Measurements from ENCODE around the gene TRAPPC3.

Gene TRAPPC3

DNA sequence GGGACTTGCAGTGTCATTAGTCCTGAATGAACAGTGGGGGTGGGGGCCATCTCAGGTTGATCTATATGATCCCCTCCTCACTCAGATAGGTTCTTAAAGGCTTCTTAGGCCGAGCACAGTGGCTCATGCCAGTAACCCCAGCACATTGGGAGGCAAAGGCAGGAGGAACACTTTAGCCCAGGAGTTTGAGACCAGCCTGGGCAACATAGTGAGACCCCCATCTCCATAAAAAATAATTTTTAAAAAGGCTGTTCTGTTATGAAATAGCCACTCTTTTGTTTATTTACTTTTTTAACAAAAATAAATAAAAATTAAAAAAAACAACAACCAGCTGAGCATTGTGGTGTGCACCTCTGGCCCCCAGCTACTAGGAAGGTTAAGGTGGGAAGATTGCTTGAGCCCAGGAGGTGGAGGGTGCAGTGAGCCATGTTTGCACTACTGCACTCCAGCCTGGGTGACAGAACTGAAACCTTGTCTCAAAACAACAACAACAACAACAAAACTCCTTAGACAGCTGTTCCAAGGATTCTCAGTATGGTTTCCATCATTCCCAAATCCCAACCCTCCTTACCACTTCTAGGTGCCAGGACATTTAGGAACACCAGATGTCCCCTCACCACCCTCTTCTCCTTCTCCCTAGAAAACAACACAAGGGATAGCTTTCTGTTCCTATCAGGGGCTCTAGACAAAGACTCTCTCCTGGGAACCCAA, 2.0 kb upstream of the TRAPPC3 start:
- no peak for DNase-seq (ENCODE audit: low read depth)

GRCh38 chr1:36150296-36151133, 1.2 kb upstream of the TRAPPC3 start:
- DNase-seq (ENCODE audit: low read depth) = peak; percentile 94

- DNase-seq (ENCODE audit: low read depth) = no peak
Observed at GRCh38 chr1:36149973-36150295, 648 bp upstream of the TRAPPC3 start.

DNA sequence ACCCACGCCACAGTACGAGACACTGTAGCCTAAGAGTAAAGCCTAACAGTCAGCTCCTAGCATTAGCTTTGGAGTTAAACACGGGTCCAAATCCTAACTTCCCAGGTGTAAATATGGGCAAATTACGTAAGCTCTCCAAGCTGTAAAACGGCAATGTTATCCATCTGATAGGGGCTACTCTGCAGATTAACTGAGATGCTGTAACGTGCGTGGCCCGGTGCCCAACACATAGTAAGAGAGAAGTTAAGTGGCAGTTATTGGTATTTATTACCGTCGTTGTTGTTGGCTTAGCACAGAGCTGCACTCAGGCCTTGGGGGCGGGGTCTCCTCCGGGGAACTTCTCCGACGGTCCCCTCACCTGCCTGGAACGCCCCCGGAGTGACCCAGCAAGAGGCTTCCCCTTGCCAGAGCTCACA, 457 bp downstream of the TRAPPC3 start:
- no peak for DNase-seq (ENCODE audit: low read depth)

DNA sequence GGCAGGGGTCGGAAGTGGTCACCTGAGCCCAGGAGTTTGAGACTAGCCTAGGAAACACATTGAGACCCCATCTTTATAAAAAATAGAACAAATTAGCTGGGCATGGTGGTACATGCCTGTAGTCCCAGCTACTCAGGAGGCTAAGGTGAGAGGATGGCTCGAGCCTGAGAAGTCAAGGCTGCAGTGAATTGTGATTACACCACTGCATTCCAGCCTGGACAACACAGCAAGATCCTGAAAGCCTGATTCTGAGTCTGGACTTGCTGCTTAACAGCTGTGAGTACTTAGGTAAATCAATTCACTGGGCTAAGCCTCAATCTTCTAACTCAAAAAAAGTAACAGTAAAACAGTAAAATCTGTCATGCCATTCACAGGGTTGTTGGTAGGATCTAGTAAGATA, 4.9 kb downstream of the TRAPPC3 start:
- DNase-seq (ENCODE audit: low read depth) = no peak

GRCh38 chr1:36143424-36143823, 5.9 kb downstream of the TRAPPC3 start:
- DNase-seq (ENCODE audit: low read depth) = no peak

GRCh38 chr1:36142121-36142520, 7.2 kb downstream of the TRAPPC3 start:
- DNase-seq (ENCODE audit: low read depth) = no peak

DNA sequence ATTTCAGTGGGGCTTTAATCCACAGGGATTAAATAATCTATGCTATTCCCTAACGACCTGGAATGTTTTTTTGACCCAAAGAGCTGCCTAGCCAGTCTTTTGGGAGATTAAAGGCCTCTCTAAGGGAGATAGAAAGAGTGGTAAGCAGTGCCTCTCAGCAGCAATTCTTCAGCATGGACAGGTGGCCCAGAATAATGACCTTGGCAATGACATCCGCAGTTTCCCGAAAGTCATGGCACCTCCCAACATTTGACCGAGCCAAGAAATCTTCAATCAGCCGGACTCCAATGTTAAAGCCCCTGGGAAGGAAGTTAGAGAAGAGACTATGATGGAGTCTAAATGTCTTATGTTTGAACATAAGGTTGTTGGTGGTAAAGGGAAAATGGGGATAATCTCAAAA, 9.8 kb downstream of the TRAPPC3 start:
- DNase-seq (ENCODE audit: low read depth) = no peak

DNA sequence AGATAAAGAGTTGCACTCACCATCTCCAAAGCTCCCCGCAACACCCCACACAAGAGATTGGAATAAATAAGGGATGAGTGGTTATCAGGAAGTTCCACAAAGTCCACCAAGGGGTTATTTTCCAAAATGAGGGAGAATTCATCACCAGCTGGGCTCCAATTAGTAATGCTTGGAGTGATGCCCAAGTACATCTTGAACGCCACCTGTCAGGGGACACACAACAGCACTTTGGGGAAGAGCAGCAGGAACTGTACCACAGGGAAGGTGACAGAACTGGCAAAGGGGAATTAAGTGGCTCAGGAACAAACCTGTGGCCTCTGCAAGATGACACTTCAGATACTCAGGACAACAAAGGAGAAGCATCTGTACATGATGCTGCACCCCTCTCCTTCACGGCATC, 11.5 kb downstream of the TRAPPC3 start:
- no peak for DNase-seq (ENCODE audit: low read depth)

DNA sequence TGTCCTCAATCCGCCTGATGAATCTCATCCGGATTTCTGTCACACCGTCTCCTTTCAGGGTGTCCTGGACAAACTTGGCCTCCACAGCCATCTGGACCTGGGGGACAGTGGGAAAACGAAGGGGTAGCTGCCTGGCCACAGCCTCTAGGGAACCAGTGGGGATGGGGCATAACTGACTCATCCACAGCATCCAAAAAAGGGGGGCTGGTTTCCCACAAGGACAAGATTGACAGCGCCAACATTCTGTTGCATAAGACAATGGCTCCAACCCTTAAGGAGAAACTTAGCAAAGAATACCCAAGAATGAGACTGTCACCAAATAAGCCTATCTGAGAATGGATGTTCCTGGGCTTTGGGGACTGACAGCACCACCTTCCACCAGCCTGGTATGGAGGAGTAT, 12.1 kb downstream of the TRAPPC3 start:
- DNase-seq (ENCODE audit: low read depth) = no peak

GRCh38 chr1:36136535-36136934, 12.8 kb downstream of the TRAPPC3 start:
- DNase-seq (ENCODE audit: low read depth) = peak; percentile 90

GRCh38 chr1:36135796-36136195, 13.5 kb downstream of the TRAPPC3 start:
- no peak for DNase-seq (ENCODE audit: low read depth)

DNA sequence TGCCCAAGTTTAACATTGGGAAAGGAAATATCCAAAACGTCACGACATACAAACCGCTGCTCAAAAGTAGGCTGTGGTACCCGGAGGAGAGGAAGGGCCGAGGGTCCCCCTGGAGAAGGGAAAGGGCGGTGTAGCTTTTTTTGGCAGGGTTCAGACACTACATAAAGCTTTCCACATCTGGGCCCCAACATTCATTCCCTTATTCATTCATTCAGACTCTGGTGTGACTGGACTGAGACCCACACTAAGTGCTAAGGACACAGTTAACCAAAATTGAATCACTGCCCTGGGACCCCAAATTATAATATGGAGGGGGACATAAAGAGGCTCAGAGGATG, 14.0 kb downstream of the TRAPPC3 start:
- peak; percentile 49 for DNase-seq (ENCODE audit: low read depth)

DNA sequence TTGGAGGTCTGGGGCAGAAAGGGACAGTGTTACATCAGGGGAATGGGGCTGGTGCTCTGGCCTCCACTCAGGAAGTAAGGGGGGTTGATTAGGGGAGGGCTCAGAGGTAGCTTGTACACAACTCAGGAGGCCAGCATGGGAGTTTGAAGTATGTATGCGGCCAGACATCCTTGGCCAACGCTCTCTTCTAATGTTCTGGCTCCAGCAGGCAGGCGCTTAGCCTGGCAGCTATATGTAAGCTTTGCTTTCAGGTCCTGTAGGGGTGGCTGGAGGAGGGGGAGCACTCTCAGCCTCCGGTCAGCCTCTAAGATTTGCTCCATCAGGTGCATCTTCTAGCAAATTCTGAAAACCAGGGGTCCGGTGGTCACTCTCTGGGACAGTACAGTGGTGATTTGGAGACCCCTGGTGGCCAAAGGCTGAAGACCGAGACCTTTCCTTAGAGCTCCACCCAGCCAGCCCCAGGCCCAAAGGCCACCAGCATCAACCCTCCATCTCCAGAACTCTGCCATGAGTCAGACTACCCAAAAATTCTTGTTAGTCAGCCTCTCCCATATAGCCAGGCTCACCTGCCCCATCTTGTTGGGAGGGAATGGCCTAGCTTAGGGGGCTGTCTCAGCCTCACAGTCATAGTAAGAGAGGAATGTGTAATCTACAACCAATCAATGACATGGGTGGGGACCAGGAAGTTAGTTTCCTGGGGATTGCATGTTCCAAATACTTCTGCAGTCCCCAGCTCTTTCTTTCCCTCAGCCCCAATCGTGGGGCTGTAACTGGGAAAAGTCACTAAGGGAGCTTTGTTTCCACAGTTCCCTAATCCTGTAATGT, 14.6 kb downstream of the TRAPPC3 start:
- peak; percentile 36 for DNase-seq (ENCODE audit: low read depth)

DNA sequence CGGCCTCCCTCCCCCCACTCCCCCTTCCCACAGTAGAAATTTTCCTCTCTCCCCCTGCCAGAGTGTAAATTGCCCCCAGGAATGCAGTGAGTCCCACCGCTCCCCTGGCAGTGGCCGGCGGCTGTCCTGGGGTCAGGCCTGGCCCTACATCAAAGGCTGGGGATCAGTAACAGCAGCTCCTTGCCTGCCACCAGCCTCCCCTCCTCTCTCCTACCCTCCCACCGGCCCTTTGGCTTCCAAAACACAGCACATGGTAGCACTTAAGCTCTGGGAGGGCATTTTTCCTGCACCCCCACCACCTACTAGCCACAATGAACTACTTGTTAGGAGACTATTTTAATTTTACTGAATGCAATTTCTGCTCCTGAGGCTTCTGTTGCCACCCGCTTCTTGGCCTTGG, 15.3 kb downstream of the TRAPPC3 start:
- no peak for DNase-seq (ENCODE audit: low read depth)

DNA sequence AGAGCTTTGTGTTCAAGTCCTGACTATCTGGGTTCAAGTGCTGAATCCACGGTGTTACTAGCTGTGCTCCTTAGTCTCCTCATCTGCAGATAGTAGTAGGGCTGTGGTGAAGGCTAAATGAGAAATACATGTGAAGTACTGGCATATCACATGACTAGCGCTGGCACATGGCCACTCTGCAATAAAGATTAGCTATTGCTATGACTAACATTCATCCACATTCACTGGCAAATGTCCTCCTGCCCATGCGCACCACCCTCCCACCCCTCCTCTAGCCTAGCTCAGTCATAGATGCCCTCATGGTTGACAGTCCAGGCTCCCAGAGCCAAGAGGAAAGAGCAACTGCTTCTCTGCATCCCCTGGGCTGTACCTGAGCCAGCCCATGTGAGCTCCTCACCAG, 15.8 kb downstream of the TRAPPC3 start:
- DNase-seq (ENCODE audit: low read depth) = peak; percentile 98

- DNase-seq (ENCODE audit: low read depth) = no peak
Observed at GRCh38 chr1:36132029-36132428, 17.3 kb downstream of the TRAPPC3 start.

- no peak for DNase-seq (ENCODE audit: low read depth)
Observed at GRCh38 chr1:36128905-36129206, 20.4 kb downstream of the TRAPPC3 start.

DNA sequence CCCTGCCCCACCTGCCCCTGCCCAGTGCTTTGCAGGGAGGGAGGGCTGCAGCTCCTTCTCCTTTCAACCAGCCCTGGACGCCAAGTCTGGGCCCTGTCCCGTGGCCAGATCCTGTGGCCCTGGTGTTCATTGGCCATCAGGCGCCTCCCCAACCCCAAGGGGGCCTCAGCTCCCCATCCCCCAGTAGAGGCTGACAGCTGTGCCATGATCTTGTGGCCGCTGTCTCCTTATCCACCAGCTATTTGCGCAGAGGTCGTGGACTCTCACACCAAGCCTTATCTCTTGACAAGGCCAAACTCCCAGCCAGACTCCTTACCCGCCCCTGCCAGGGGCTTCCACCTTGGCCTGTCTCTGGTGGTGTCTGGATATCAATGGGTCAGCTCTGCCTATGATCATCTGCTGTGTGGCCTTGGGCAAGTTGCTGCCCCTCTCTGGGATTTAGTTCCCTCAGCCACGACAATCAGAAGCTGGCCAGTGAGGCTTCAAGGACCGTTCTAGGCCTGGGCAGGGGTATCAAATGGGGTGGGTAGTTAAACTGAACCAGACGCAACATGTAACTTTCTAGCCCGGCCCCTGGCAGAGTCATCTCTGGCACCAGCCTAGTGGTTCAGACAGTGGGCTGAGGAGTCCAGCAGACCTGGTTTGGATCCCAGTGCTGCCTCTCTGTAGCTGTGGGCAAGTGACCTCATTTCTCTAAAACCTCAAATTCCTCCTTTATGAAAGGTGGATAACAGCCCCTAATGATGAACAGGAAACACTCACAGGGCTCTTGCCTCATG, 21.0 kb downstream of the TRAPPC3 start:
- DNase-seq (ENCODE audit: low read depth) = no peak

GRCh38 chr1:36126797-36127500, 22.3 kb downstream of the TRAPPC3 start:
- DNase-seq (ENCODE audit: low read depth) = no peak

DNA sequence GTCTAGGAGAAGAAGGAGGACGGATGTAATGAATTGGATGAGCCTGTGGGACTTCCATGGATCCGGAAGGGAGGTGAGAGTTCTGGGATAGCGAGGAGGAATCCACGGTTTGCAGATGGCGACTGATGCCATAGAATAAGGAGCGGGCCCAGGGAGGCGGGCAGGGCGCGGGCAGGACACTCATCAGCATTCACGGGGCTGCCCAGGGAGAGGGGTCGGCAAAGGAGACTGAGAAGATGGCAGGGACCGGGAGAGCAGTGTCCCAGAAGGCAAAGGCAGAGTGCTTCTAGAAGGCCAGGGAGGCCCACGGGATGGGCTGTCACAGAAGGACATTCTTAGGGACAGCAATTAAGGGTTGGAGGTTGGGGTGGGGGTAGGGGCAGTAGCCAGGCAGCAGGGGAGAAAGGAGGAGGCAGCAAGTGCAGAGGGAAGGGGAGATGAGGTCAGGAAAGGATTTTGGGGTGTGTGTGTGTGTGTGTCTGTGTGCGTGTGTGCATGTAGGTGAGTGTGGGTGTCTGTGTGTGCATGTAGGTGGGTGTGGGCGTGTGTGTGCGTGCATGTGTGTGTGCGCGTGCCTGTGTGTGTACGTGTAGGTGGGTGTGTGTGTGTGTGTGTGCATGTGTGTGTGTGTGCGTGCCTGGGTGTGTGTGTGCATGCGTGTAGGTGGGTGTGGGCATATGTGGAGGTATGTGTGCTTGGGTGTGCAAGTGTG, 23.1 kb downstream of the TRAPPC3 start:
- DNase-seq (ENCODE audit: low read depth) = no peak
